ENCODE data around the gene COL4A6. TPM values are rescaled to one million over a fixed set of nuclear protein-coding genes. Genes with fewer than 3 reads are reported as not detected.

Gene COL4A6
- total RNA-seq, 3 donors from 2014 or later = 6.9 to 13.9 (median 10.7) TPM

DNA sequence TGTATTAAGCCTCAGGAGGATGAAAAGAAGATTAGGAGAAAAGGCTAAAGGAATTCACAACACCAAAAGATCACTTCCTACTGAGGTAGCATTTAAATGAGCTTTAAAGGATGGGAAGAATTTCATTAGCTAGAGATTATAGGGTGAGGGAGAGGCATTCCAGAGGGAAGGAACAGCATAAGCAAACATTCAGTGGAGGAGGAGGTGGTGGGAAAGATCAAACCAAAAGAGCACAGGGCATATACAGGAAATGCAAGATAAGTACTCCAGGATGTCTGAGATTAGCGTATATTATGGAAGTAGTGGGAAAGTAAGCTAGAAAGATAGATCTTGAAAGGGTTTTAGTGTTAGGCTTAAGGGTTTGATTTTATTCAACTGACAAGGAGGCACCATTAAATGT is 84.8 kb downstream of the COL4A6 start:
- Histone ChIP-seq H3K4me3 (no peak overlapping the region), H3K27me3 (peaks cover 0 to 62% of the 10 kb centered on the region in 2 donors), H3K36me3 (no peaks in the 10 kb centered on the region), H3K27ac (no peak overlapping the region), H3K4me1 (no peaks in the 10 kb centered on the region), H3K9me3 (no peaks in the 10 kb centered on the region)
- TF ChIP-seq, protein P1, sequence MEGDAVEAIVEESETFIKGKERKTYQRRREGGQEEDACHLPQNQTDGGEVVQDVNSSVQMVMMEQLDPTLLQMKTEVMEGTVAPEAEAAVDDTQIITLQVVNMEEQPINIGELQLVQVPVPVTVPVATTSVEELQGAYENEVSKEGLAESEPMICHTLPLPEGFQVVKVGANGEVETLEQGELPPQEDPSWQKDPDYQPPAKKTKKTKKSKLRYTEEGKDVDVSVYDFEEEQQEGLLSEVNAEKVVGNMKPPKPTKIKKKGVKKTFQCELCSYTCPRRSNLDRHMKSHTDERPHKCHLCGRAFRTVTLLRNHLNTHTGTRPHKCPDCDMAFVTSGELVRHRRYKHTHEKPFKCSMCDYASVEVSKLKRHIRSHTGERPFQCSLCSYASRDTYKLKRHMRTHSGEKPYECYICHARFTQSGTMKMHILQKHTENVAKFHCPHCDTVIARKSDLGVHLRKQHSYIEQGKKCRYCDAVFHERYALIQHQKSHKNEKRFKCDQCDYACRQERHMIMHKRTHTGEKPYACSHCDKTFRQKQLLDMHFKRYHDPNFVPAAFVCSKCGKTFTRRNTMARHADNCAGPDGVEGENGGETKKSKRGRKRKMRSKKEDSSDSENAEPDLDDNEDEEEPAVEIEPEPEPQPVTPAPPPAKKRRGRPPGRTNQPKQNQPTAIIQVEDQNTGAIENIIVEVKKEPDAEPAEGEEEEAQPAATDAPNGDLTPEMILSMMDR (IDR thresholded peaks at IDR 0.05) = no peak
- TF ChIP-seq POLR2A (IDR thresholded peaks at IDR 0.05) (no peak), POLR2AphosphoS5 (IDR thresholded peaks at IDR 0.05) (no peak)
- no peak for DNase-seq (ENCODE audit: low spot score in 2 of 2)
- intact Hi-C loops (cut with DNase I; ENCODE audit: low total_unique reads) = no loop called here

DNA sequence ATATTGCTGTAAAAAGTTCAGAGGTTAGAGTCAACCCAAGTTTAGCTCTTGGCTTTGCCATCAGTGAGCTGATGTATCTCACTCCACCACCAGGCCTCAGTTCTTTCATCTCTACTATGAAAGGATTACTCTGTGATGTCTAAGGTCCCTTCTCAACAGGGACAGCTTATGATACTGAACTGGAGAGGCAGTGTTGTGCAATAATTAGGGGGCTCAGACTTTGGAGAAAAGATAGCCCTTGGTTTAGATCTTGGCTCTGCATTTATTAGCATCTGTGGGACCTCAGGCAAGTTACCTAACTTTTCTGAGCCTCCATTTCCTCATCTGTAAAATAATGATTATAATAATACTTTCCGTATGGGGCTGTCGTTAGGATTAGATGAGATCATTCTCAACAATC is 89.0 kb downstream of the COL4A6 start:
- Histone ChIP-seq H3K4me3 (no peak overlapping the region), H3K4me1 (no peaks in the 10 kb centered on the region), H3K36me3 (no peaks in the 10 kb centered on the region), H3K9me3 (no peaks in the 10 kb centered on the region), H3K27me3 (peaks cover 0 to 37% of the 10 kb centered on the region in 2 donors), H3K27ac (no peak overlapping the region)
- no peak for DNase-seq (ENCODE audit: low spot score in 2 of 2)
- TF ChIP-seq, protein P1 (IDR thresholded peaks at IDR 0.05) = no peak
- TF ChIP-seq POLR2AphosphoS5 (IDR thresholded peaks at IDR 0.05) (no peak), POLR2A (IDR thresholded peaks at IDR 0.05) (no peak)
- intact Hi-C loops (cut with DNase I; ENCODE audit: low total_unique reads) = loop anchor here (5.0 kb wide), 1 partner anchor 877 kb away; no protein-coding TSS in a partner anchor

DNA sequence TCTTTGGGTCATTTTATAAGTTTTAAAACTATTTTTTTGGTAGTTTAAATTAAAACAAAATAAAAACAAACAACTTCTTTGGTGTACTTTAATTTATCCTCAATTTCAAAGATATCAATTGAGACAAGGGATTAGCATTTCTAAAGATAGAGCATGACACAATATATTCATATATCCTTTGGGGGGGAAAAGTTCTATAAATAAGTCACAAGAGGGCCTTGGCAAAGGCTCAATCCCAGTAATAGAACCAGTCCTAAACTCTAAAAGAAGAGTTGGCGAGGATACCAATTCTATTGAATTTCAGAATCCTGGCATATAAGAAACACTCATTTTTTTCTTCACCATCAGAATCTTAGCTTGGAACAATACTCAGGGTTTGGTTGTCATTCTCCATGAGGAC is 89.7 kb downstream of the COL4A6 start:
- H3K27ac ChIP-seq = no peak overlapping the region
- intact Hi-C loops (cut with DNase I; ENCODE audit: low total_unique reads) = loop anchor here (5.0 kb wide), 1 partner anchor 876 kb away; no protein-coding TSS in a partner anchor
- no peaks in the 10 kb centered on the region for H3K36me3 ChIP-seq
- no peak for DNase-seq (ENCODE audit: low spot score in 2 of 2)
- TF ChIP-seq, protein P1 (IDR thresholded peaks at IDR 0.05) = no peak
- TF ChIP-seq POLR2A (IDR thresholded peaks at IDR 0.05) (no peak), POLR2AphosphoS5 (IDR thresholded peaks at IDR 0.05) (no peak)
- peaks cover 0 to 33% of the 10 kb centered on the region in 2 donors for H3K27me3 ChIP-seq
- H3K4me3 ChIP-seq = no peak overlapping the region
- no peaks in the 10 kb centered on the region for H3K4me1 ChIP-seq
- no peaks in the 10 kb centered on the region for H3K9me3 ChIP-seq

DNA sequence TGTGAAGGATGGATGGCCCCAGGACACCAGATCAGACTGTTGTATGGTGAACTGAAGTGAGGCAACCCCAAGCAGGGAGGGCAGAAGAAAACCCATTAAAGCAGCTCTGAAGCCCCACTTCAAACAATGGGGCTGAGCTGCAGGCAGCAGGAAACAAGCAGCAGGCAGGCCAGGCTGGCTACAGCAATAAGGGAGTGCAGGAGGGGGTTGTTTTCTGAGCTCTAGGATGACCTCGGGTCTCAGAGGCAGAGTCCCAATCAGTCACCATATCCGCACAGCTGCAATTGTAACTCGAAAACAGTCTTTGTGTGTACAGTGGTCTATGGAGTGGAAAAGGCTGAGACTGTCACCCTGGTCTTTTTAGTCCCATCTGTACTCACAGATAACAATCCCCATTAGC is 90.4 kb downstream of the COL4A6 start:
- Histone ChIP-seq H3K27me3 (peaks cover 0 to 25% of the 10 kb centered on the region in 2 donors), H3K27ac (no peak overlapping the region), H3K9me3 (no peaks in the 10 kb centered on the region), H3K4me3 (no peak overlapping the region), H3K36me3 (no peaks in the 10 kb centered on the region), H3K4me1 (no peaks in the 10 kb centered on the region)
- intact Hi-C loops (cut with DNase I; ENCODE audit: low total_unique reads) = loop anchor here (5.0 kb wide), 1 partner anchor 875 kb away; no protein-coding TSS in a partner anchor
- no peak for TF ChIP-seq POLR2AphosphoS5 (IDR thresholded peaks at IDR 0.05)
- TF ChIP-seq POLR2A (IDR thresholded peaks at IDR 0.05) = no peak
- TF ChIP-seq, protein P1 (IDR thresholded peaks at IDR 0.05) = no peak
- no peak for DNase-seq (ENCODE audit: low spot score in 2 of 2)

DNA sequence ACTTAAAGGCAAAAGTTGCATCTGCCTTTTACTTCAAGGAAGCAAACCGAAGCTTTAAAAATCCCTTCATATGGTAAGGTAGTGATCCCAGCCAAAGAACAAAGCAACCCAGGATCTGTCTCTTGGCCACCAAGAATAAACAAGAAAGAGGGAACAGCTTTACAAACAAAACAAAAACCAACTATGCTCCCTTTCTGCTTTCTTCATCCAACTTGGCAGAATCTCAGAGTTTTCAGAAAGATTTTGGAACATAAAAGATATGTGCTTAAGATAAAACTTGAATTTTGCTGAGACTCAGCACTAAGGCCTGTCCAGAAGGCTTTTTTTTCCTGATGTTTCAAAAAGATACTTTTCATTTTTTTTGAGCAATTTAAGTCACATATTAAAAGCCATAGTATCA is 94.0 kb downstream of the COL4A6 start:
- intact Hi-C loops (cut with DNase I; ENCODE audit: low total_unique reads) = no loop called here
- Histone ChIP-seq H3K27me3 (peaks cover 0 to 36% of the 10 kb centered on the region in 2 donors), H3K27ac (no peak overlapping the region), H3K4me1 (no peaks in the 10 kb centered on the region), H3K36me3 (no peaks in the 10 kb centered on the region), H3K4me3 (no peak overlapping the region), H3K9me3 (no peaks in the 10 kb centered on the region)
- DNase-seq (ENCODE audit: low spot score in 2 of 2) = no peak
- TF ChIP-seq, protein P1 (IDR thresholded peaks at IDR 0.05) = no peak
- TF ChIP-seq POLR2A (IDR thresholded peaks at IDR 0.05) (no peak), POLR2AphosphoS5 (IDR thresholded peaks at IDR 0.05) (no peak)

Measured in breast epithelium (tissue), 4 donors.